Activated CD4-positive, alpha-beta T cell treated with anti-CD3 and anti-CD28 coated beads, Interleukin-2, amount 50 U/mL, for 48 hours (primary cell): ENCODE data around the gene OGDH.
"Not testable (repeated sequence)": the region's sequence is repeated elsewhere in the genome, so short reads cannot be mapped to it uniquely, and the experiment has no call there.

Source experiments
- DNase-seq, 2 experiments: peaks; one replicate each; pipeline ENCODE4 v3.0.0-alpha.2; 2020

The OGDH gene

DNA sequence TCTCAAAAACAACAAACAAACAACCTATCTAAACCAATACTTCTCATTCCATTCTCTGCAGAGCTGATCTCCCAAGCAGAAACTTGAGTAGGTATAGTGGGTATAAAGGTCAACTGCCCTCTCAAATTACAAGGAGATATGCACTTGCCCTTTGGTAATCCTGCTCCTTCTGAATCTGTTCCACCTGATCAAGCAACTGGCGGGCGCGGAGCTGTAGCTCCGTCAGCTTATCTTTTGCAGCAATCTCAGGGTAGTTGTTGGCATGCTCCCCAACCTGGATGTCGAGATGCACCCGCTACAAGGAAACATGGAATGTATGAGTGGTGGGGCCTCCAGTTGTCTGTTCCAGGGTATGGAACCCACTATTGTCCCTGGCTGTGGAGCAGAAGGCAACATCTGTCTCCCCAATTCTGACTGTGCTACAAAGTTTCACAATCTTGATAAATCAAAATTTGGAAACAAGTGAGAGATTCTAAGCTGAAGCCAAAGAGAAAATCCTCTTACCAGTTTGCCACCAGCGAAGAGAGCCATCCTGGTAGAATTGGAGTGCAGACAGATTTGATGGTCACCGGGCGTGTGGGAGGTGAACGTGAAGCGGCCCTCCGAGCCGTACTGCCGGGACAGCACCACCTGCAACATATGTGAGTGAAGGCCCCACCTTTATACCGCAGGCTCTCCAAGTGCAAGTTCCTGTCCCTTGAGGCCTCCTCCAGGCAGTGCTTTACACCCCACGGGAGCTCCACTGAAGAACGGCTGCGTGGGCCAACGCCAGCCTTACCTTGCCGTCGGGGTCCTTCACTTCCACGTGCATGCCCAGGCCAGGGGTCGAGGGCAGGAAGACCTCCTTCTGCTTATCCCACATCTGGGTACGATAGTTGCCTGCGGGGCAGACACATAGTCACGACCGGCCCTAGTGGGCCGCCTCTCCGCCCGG is 25.2 kb upstream of the OGDH start:
- DNase-seq, result peak; percentile 44 to 55

DNA sequence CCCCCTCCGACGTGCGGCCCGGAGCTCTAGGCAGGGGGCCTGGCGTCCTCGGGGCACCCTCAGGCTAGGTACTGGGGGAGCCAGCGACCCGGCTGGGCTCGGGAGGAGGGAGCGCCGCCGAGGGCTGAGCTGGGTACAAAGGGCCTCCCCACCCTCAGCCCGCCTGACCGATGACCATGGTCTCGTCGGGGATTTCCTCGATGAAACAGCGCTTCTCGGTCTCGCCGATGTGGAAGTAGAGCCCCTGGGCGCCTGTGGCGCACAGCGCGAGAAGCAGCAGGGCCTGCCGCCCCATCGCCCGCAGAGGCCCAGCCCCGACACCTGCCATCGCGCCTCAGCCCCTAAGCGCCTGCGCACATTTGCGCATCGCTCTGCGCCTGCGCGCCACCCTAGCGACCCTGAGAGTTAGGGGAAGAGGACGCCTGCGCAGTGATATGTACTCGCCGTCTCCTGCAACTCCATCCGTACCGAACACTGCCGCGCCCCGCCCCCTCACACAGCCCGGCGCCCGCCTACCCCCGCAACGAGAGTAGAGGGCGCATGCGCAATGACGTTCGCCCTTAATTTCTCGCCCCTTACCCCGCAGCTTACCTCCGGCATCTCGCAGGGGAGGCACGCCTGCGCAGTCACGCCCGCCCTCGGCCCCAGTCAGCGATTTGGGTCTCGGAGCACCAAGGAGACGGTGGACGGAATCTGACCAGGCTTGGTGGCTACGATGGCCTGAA is 24.4 kb upstream of the OGDH start, which contains the start of gene TMED4:
TSS of gene TMED4 (minus strand) at position 353 of the 725 bp plus-strand sequence. CDS start at position 328, 25 bp downstream.
- peak; percentile 100 for DNase-seq

DNA sequence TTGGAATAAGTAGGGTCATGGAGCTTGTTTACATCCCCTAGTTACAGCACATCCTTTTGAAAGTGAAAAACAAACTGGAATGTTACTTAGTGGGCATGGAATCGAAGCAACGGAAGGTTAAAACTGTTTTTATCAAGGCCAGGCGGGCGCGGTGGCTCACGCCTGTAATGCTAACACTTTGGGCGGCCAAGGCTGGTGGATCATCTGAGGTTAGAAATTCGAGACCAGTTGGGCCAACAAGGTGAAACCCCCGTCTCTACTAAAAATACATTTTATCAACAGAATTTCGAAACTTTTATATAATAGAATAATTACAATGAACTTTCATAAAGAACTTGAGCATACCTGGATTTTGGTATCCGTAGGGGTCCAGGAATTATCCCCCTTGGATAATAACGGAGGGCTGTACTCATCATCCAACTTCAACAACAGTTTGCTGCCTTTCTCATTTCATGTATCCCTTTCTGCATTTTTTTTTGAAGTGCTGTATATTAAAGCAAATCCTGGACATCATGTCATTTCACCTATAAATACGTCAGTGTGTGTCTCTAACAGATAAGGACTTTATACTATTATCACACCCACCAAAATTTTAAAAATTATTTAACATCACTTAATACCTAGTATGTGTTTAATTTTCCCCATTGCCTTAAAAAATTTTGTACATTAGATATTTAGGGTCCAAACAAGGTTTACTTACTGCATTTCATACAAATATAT is 23.1 kb upstream of the OGDH start:
- DNase-seq, result no peak

DNA sequence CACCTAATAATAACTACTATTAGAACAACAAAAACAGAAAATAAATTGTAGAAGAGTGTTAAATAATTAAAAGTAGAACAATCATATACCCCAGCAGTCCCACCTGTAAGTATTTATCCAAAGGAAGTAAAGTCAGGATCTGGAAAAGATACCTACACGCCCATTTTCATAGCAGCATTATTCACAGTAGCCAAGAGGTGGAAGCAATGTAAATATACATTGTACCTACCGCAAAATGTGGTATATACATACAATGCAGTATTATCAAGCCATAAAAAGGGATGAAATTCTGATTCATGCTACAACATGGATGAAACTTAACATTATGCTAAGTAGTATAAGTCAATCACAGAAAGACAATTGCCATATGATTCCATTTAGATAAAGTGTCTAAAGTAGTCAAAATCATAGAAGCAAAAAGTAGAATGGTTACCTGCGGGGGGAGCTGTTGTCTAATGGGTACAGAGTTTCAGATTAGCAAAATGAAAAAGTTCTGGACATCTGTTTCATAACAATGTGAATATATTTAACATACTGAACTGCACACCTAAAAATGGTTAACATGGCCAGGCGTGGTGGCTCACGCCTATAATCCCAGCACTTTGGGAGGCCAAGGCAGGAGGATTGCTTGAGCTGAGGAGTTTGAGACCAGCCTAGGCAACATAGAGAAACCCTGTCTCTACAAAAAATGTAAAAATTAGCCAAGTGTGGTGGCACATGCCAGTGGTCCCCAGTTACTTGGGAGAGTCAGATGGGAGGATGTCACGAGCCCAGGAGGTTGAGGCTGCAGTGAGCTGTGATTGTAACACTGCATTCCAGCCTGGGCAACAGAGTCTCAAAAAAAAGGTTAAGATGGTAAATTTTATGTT is 18.4 kb upstream of the OGDH start:
- DNase-seq, result peak; percentile 53 to 66

DNA sequence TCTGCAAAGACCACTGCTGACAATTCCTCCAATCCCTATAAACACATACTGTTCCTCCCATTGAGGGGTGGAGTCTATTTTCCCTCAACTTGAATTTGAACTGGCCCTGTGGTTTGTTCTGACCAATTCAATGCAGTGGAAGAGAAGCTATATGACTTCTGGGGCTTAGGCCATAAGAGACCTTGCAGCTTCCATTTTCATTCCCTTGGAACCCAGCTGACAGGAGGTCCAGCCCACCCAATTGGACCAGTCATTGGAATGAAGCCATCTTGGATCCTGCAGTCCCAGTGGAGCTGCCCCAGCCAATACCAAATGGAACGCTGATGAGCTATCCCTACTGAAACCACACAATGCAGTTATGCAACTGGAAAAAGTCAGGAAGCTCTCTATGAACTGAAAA is 15.5 kb upstream of the OGDH start:
- no peak for DNase-seq

DNA sequence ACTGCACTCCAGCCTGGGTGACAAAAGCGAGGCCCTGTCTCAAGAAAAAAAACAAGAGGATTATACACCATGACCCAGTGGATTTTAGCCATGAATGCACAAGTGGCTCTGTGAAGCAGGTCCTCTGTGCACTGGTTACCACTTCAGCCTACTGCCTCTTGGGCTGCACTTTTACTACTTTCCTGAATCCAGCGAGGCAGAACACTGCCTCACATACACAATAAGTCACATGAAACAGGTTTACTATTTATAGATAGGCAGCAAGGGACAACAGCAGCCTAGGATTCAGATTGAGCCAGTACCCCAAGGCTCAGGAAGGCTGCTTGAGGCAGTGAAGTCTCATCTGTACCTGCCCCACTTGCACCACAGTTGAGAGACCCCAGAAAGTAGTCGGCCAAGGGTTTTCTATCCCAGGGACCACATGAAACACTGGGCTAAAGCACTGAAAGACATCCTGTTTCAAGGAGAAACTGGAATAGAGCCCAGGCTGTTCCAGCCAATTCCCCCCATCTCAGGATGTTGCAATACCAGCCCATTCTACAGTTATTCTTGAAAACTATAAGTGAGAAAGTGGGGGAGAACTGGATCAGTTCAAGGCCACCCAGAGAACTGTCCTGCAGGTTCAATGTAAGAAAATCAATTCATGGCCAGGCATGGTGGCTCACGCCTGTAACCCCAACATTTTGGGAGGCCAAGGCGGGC is 10.3 kb upstream of the OGDH start:
- DNase-seq, result no peak

DNA sequence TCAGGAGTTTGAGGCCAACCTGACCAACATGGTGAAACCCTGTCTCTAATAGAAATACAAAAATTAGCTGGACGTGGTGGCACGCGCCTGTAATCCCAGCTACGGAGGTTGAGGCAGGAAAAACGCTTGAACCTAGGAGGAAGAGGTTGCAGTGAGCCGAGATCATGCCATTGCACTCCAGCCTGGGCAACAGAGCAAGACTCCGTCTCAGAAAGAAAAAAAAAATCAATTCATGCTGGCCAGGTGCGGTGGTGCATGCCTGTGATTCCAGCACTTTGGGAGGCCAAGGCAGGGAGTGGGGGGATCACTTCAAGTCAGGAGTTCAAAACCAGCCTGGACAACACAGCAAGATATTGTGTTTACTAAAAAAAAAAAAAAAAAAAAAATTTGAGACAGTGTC is 9.2 kb upstream of the OGDH start:
- not testable (repeated sequence) for DNase-seq

DNA sequence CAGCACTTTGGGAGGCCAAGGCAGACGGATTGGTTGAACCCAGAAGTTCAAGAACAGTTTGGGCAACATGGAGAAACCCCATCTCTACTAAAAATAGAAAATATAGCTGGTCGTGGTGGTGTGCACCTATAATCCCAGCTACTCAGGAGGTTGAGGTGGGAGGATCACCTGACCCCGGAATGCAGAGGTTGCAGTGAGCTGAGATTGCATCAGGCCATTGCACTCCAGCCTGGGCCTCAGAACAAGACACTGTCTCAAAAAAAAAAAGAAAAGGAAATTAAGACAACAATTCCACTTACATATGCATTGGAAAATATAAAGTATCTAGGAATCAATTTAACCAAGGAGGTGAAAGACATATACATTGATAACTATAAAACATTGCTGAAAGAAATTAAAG is 7.2 kb upstream of the OGDH start:
- DNase-seq, result no peak

DNA sequence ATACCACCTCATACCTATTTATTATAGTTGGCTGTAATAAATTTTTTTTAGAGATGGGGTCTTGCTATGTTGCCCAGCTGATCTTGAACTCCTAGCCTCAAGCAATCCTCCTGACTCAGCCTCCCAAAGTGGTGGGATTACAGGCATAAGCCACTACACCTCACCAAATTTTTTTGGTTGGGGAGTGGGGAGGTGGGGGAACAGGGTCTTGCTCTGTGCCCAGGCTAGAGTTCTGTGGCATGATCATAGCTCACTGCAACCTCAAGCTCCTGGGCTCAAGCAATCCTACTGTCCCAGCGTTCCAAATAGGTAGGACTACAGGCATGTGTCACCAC is 3.9 kb upstream of the OGDH start:
- no peak for DNase-seq

DNA sequence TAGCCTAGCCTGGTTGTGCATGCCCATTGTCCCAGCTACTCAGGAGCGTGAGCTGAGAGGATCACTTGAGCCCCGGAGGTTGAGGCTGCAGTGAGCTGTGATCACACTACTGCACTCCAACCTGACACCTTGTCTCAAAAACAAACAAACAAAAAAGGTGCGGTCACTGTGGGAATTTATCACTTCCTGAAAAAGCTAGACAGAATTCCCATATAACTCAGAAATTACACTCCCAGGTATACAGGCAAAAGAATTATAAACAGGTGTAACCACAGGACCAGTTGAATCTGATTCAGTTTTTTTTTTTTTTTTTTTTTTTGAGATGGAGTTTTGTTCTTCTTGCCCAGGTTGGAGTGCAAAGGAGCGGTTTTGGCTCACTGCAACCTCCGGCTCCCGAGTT is 3.2 kb upstream of the OGDH start:
- no peak for DNase-seq

DNA sequence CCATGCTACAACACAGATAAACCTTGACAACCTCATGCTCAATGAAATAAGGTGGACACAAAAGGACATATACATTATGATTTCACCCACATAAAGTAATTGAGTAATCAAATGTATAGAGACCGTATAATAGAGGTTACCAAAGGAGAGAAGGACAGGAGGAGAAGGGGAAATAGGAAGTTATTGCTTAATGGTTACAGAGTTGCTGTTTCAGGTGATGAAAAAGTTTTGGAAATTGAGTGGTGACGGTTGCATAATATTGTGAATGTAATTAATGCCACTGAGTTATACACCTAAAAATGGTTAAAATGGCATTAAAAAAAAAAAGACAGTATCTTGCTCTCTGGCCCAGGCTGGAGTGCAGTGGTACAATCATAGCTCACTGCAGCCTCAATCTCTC is 1.5 kb upstream of the OGDH start:
- no peak for DNase-seq

DNA sequence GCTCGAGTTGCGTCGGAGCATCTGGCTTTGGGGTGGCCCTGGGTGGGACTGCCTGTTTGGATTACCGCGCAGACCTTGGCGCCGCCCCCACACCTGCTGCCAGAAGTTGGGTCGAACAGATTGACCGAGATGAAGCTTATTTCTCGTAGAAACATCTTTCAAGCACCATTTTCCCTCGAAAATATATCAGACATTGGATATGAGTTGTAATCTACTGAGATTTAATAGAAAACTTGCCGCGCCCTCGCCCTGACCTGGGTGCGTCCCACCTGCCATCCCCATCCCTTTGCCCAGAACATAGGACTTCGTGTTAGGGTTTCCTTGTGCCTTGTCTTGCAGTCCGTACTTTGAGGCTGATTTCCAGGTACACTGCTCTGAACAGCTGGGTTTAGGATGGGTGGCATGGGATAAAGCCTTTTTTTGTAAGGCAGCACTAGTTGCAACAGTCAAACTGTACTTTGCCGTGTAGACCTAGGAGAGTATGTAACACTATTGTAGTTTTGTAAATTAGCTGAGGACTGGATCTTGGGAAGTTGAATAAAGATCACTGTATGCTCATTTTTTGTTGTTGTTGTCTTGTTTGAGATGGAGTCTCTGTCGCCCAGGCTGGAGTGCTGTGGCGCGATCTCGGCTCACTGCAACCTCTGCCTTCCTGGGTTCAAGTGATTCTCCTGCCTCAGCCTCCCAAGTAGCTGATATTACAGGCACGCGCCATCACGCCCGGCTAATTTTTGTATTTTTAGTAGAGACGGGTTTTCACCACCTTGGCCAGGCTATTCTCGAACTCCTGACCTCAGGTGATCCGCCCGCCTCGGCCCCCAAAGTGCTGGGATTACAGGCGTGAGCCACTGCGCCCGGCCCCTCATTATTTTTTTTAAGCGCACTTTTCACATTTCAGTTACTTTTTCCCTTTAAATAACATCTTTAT is 978 bp downstream of the OGDH start:
- DNase-seq, result no peak

DNA sequence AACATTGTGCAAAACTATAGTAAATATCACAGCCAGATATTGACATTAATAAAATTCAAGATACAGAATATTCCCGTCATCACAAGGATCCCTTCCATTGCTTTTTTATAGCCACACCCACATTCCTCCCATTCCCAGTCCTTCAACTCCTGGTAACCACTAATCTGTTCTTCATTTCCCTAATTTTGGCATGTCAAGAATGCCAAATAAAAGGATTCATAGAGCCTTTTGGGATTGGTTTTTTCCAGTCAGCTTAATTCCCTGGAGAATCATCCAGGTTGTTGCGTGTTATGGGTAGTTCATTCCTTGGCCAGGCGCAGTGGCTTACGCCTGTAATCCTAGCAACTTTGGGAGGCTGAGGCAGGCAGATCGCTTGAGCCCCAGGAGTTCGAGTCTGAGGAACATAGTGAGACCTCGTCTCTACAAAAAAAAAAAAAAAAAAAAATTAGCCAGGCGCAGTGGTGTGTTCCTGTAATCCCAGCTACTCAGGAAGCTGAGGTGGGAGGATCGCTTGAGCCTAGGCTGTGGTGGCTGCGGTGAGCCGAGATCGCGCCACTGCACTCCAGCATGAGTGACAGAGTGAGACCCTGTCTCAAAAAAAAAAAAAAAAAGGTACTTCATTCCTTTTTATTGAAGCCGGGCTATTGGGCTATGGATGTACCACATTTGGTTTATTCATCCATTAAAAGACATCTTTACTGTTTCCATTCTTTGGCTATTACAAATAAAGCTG is 2.7 kb downstream of the OGDH start:
- DNase-seq, result no peak

DNA sequence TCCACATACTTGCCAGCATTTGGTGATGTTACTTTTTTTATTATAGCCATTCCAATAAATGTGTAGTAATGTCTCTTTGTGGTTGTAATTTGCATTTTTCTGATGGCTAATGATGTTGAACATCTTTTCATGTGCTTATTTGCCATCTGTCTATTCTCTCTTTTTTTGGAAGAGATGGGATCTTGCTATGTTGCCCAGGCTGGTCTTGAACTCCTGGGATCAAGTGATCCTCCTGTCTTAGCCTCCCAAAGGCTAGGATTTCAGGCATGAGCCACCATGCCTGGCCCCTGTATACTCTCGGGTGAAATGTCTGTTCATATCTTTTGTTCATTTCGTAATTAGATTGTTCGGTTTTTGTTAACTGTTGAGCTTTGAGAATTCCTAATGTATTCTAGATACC is 3.4 kb downstream of the OGDH start:
- no peak for DNase-seq

DNA sequence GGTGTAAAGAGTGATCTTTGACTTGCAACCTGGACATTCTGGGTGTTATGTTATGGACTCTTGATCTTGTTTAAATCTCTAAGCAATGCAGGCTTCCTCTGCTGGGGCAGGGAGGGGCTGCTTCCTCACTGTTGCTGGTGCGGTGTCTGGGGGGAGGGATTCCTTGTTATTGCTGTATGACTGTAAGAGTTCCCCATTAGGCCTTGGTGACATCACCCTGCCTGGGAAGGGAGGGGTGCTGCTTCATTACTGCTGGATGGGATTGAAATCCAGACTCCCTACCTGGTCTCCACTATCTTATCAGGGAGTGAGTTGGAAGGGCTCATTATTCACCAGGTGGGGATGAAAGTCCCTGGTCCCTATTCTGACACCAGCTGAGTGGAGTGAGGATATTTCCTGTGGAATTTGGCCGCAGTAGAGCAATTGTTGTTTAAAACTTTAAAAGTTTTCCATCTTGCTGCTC is 8.8 kb downstream of the OGDH start:
- DNase-seq, result no peak

DNA sequence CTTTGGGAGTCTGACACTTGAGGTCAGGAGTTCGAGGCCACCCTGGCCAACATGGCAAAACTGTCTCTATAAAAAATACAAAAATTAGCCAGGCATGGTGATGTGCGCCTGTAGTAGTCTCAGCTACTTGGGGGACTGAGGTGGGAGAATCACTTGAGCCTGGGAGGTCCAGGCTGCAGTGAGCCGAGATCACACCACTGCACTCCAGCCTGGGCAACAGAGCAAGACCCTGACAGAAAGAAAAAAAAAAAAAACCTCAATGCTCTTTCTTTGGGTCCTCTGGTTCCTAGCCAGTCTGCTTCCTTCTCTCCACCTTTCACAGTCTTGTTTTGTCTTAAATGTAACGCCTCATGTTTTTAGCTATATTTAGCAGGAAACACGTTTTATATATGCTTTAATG is 9.4 kb downstream of the OGDH start:
- DNase-seq, result no peak

DNA sequence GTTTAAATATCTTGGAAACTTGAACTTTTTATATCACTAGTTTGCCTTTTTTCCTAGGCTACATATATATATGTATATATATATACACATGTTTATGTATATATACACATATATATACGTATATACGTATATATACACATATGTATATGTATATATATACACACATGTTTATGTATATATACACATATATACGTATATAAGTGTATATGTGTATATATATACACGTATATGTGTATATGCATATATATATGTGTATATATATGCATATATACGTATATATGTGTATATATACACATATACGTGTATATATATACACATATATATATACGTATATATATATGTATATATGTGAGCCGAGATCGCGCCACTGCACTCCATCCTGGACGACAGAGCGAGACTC is 10.1 kb downstream of the OGDH start:
- no peak for DNase-seq

DNA sequence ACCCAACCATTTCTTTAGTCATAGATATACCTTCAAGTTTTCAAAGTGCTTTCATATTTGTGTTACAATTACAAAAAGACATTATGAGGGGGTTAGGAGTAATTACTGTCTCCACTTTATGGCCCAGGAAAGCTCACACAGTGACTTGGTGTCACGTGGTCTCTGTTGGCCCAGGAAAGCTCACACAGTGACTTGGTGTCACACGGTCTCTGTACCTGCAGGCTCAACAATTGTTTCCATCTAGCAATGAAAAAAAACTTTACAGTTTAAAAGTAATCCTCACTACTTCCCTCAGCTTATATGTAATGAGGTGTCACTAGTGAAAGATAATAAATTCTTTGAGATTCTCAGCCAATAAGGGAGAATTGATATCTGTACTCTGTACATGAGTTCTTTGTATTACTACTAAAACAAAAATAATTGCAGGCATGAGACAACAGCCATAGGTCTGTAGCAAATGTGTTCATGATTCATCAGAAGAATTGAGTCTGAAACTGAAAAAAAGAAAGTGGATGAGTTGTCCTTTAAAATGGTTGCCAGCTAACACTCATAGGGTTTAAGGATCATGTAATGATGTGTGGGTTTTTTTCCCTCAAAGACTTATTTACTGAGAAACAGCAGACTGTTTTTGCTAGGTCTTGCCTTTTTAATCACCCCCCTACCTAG is 10.9 kb downstream of the OGDH start:
- DNase-seq, result peak; percentile 39 to 49

DNA sequence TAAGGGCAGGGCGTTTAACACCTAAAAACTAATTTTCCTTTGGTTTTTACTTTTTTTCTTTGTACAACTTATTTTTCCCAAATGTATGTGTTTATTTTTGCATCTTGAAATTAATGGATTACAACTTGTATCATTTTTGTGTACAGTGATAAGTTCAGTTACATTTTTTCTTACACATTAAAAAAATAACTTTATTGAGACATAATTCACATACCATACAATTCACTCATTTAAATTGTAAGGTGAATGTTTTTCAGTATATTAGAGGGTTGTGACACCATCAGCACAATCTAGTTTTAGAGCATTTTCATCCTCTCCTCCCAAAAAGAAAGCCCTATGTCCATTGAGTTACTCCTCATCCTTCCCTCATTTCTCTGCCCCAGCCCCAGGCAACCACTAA is 11.6 kb downstream of the OGDH start:
- DNase-seq, result no peak
